HG03095 (cell line): Measurements from ENCODE around the gene ADAMTSL3.
"Not testable (repeated sequence)": the region's sequence is repeated elsewhere in the genome, so short reads cannot be mapped to it uniquely, and the experiment has no call there.

Source experiments
- ATAC-seq: cut with Tn5 transposase; IDR thresholded peaks from one replicate; pipeline ENCODE4 v1.9.1; 2021; ENCODE audit warnings: moderate library complexity; ENCODE audit not compliant: unreplicated experiment

Gene ADAMTSL3

DNA sequence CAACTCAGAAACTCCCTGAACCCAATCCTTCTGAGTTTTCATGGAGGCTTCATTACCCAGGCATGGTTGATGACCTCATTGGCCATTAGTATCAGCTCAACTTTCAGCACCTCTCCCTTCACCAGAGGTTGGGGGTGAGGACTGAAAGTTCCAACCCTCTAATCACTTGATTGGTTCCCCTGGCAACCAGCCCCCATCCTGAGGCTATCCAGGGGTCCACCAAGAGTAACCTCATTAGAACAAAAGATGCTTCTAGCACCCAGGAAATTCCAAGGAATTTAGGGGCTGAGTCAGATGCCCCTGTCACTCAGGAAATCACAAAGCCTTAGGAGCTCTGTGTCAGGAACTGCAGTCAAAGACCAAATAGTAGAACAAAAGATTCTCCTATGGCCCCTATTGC is 43.8 kb downstream of the ADAMTSL3 start:
- ATAC-seq: no peak

GRCh38 chr15:83698294-83698693 is 44.4 kb downstream of the ADAMTSL3 start:
- no peak for ATAC-seq

DNA sequence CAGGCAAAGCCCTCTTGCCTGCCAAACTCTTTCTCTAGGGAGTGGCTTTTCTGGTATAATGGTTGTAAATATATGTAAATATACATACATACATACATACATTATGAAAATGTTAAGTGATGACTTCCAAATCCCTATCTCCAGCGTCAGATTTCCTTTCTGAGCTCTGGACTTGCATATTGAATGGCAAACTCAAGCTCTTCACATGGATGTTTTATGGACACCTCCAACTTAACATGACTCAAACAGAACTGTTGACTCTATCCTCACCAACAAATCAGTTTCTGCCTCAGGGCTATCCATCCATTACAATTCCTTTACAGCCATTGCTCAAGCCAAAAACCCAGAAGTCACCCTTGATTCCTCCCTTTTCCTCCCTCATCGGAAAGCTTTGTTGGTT is 45.1 kb downstream of the ADAMTSL3 start:
- ATAC-seq: no peak

GRCh38 chr15:83700082-83700481 is 46.2 kb downstream of the ADAMTSL3 start:
- ATAC-seq: no peak

DNA sequence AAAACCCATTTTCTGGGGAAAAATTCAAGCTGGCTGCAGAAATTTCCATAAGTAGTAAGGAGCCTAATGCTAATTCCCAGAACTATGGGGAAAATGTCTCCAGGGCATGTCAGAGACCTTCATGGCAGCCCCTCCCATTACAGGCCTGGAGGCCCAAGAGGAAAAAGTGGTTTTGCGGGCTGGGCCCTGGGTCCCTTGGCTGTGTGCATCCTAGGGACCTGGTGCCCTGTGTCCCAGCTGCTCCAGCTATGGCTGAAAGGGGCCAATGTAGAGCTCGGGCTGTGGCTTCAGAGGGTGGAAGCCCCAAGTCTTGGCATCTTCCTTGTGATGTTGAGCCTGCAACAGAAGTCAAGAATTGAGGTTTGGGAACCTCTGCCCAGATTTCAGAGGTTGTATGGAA is 48.4 kb downstream of the ADAMTSL3 start:
- not testable (repeated sequence) for ATAC-seq

GRCh38 chr15:83708328-83708727 is 54.4 kb downstream of the ADAMTSL3 start:
- ATAC-seq: no peak

GRCh38 chr15:83709241-83709640 is 55.3 kb downstream of the ADAMTSL3 start:
- ATAC-seq: no peak

DNA sequence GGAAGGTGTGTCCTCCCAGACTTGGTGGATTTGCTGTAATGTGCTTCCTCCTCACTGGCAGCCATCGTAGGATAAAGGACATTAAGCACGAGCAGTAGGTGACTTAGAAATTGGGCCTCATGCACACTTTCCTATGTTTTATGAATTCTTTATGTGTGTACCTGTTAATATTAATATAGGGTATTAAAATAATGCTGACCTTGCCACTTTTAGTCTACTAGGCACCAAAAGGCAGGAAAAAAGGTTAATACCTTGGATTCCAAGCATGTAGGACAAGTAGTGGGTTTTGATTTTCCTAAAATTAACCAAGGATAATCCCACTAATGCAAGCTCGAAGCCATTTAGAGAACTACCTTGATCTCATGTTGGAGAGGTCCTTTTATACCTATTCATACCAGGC is 55.9 kb downstream of the ADAMTSL3 start:
- ATAC-seq: no peak

- no peak for ATAC-seq
Measured at GRCh38 chr15:83710452-83710851, 56.5 kb downstream of the ADAMTSL3 start.

GRCh38 chr15:83711236-83711635 is 57.3 kb downstream of the ADAMTSL3 start:
- no peak for ATAC-seq

DNA sequence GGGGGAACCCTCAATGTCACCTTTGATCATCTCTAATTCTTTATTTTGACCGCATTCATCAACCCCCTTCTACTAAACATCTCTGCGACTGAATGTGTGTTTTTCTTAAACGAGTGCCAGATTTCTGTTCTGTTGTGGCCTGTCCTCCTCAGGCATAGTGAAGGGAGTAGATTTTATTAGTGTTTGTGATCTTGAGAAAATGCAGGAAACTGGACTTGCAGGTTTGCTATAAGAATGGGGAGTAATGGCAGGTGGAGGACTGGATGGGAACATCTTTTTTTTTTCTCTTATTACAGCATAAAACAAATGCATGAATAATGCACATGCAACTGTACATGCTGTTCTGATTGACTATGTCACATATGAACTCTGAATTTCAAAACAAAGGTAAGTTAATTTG is 59.3 kb downstream of the ADAMTSL3 start:
- no peak for ATAC-seq

- no peak for ATAC-seq
Measured at GRCh38 chr15:83714939-83715628, 61.2 kb downstream of the ADAMTSL3 start.

GRCh38 chr15:83716605-83717004 is 62.7 kb downstream of the ADAMTSL3 start:
- ATAC-seq: no peak

- ATAC-seq: no peak
Measured at GRCh38 chr15:83717010-83717409, 63.1 kb downstream of the ADAMTSL3 start.

- ATAC-seq: no peak
Measured at GRCh38 chr15:83720468-83720867, 66.5 kb downstream of the ADAMTSL3 start.

DNA sequence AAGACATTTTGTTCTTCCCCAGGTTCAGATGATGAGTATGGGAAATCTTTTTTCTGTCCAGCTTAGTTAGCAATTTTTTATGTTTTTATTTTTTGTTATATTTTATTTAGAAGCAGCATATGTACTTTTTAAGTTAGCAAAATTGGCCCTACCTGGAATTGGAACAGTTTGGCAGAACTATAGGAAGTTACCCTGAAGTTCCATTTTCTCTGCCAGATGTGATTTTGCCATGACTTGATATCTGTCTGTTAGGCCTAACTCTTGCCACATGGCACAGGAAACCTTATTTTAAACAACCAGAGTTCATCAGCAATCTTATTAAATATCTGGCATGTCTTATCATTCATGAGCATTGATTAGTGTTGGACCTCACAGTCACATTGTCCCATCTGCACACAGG is 67.1 kb downstream of the ADAMTSL3 start:
- ATAC-seq: no peak

DNA sequence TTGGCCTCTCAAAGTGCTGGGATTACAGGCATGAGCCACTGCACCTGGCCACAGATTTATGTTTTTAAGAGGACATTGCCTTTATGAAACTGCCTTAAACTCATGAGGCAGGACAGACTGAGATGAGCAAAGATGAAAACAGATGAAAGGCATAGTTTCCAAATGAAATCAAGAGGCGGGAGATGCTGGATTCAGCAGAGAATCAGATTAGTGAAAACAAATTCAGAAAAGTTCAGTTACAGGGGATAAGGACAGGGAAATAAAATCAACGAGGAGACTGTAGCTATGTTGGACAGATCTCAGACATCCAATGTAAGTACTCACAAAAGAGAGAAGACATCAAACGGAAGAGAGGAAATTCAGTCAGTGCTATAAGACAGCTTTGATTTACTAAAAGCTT is 68.1 kb downstream of the ADAMTSL3 start:
- ATAC-seq: no peak

GRCh38 chr15:83723216-83723615 is 69.3 kb downstream of the ADAMTSL3 start:
- no peak for ATAC-seq

DNA sequence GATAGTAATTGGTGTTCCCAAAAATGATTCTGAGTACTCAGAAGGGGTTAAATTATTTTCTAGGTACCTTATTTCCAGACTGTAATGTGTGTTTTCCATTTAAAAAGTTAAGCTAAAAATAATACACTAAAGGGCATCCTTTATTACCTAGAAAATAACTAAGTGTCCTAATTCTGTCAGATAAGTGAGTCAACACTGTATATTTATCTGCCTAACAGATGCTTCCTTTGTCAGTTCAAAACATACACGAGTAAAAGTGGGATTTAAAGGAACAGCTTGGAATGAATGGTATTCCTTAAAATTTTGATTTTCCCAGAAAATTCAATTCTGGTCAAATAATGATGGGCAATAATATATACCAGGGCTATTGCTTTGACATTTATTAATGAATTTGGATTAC is 78.3 kb downstream of the ADAMTSL3 start:
- ATAC-seq: no peak

- ATAC-seq: no peak
Measured at GRCh38 chr15:83732770-83733169, 78.8 kb downstream of the ADAMTSL3 start.

- no peak for ATAC-seq
Measured at GRCh38 chr15:83733206-83733605, 79.3 kb downstream of the ADAMTSL3 start.

- ATAC-seq: no peak
Measured at GRCh38 chr15:83733691-83734090, 79.8 kb downstream of the ADAMTSL3 start.

DNA sequence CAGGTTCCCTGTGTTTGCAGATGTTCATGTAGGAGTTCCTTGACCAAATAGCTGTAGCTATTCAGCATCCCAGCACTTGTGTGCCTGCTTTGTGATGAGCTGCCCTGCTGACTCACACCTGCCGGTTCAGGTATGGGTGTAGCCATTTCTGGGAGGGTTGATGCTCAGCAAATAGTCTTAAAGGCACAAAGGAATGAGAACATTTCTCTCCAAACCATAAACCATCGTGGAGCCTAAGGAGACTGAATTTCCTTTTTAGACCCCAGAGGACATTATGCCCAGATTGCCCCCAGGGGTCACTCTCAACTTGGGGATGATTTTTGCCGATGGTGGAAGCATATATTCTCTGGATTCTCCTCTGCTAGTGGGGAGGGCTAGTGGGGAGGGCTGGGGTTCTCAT is 80.6 kb downstream of the ADAMTSL3 start:
- no peak for ATAC-seq
